GM23338 (cell line): ENCODE measurements around the gene NECTIN1. TPM values are rescaled to one million over a fixed set of nuclear protein-coding genes. Genes with fewer than 3 reads are reported as not detected.

ENCODE experiments used
- ATAC-seq: fragments of 200-7000 bp; cut with Tn5 transposase; 3 replicates; pipeline ENCODE4 v1.9.1; 2020
- DNase-seq: peaks from one replicate; pipeline ENCODE4 v3.0.0-alpha.2; 2015; ENCODE audit warnings: low spot score
- H2AFZ ChIP-seq: fragments of 200-600 bp; sonication (generic); 2 replicates; pipeline ENCODE4 v1.8.0; 2016; ENCODE audit warnings: antibody characterized with exemption, mild to moderate bottlenecking, moderate library complexity
- H3F3A ChIP-seq: fragments of 200-600 bp; sonication (generic); replicated peaks from 2 replicates; pipeline ENCODE4 v1.8.0; 2017; ENCODE audit warnings: antibody characterized with exemption, mixed run types, low read depth
- H3K27ac ChIP-seq: fragments of 200-600 bp; sonication (generic); 2 replicates; pipeline ENCODE4 v1.6.1; 2016; ENCODE audit warnings: low read depth
- H3K27me3 ChIP-seq: fragments of 200-600 bp; sonication (generic); 2 replicates; pipeline ENCODE4 v1.8.0; 2016; ENCODE audit warnings: mild to moderate bottlenecking, mixed run types, moderate library complexity; ENCODE audit not compliant: insufficient read depth
- H3K36me3 ChIP-seq: fragments of 200-600 bp; sonication (generic); 2 replicates; pipeline ENCODE4 v1.8.0; 2016; ENCODE audit warnings: mild to moderate bottlenecking; ENCODE audit not compliant: insufficient read depth
- H3K4me1 ChIP-seq: fragments of 200-600 bp; sonication (generic); 2 replicates; pipeline ENCODE4 v1.8.0; 2016; ENCODE audit warnings: mild to moderate bottlenecking, moderate library complexity; ENCODE audit not compliant: insufficient read depth
- H3K4me2 ChIP-seq: fragments of 200-600 bp; sonication (generic); 2 replicates; pipeline ENCODE4 v1.7.1; 2017; ENCODE audit warnings: mixed run types
- H3K4me3 ChIP-seq: fragments of 200-600 bp; sonication (generic); 2 replicates; pipeline ENCODE4 v1.6.1; 2016; ENCODE audit warnings: mixed run types
- H3K79me2 ChIP-seq: fragments of 200-600 bp; sonication (generic); replicated peaks from 2 replicates; pipeline ENCODE4 v1.8.0; 2017; ENCODE audit warnings: mild to moderate bottlenecking; ENCODE audit not compliant: insufficient read depth
- H3K9me2 ChIP-seq: fragments of 200-600 bp; sonication (generic); 2 replicates; pipeline ENCODE4 v1.8.0; 2017; ENCODE audit not compliant: insufficient read depth
- H4K20me1 ChIP-seq: fragments of 200-600 bp; sonication (generic); replicated peaks from 2 replicates; pipeline ENCODE4 v1.8.0; 2017; ENCODE audit warnings: mild to moderate bottlenecking; ENCODE audit not compliant: insufficient read depth
- H3K27ac Mint-ChIP-seq: 2 replicates; pipeline ENCODE4 v1.8.0; 2020; ENCODE audit warnings: inconsistent platforms, mild to moderate bottlenecking, moderate library complexity, mixed read lengths
- H3K27me3 Mint-ChIP-seq: 3 replicates; pipeline ENCODE4 v1.8.0; 2022; ENCODE audit warnings: low read depth, mild to moderate bottlenecking, moderate library complexity, mixed read lengths, inconsistent platforms; ENCODE audit not compliant: insufficient read depth, poor library complexity
- H3K36me3 Mint-ChIP-seq: 3 replicates; pipeline ENCODE4 v1.8.0; 2021; ENCODE audit warnings: low read depth, mild to moderate bottlenecking, inconsistent platforms, moderate library complexity, mixed read lengths
- H3K4me1 Mint-ChIP-seq: 3 replicates; pipeline ENCODE4 v1.8.0; 2020; ENCODE audit warnings: mild to moderate bottlenecking, inconsistent platforms, mixed read lengths
- H3K4me3 Mint-ChIP-seq: 3 replicates; pipeline ENCODE4 v1.8.0; 2021; ENCODE audit warnings: moderate library complexity, mild to moderate bottlenecking, inconsistent platforms, mixed read lengths
- H3K9me3 Mint-ChIP-seq: 3 replicates; pipeline ENCODE4 v1.8.0; 2020; ENCODE audit warnings: moderate library complexity, mild to moderate bottlenecking, inconsistent platforms, mixed read lengths
- CREB1 ChIP-seq: fragments of 250-450 bp; sonication (Bioruptor Pico); IDR thresholded peaks from 2 replicates; pipeline ENCODE4 v1.5.0; 2020; ENCODE audit warnings: low read depth, mild to moderate bottlenecking, moderate library complexity
- ETS1 ChIP-seq: IDR thresholded peaks from 2 replicates; pipeline ENCODE4 v1.6.1; 2016; ENCODE audit warnings: antibody characterized with exemption
- EZH2 ChIP-seq: fragments of 200-600 bp; sonication (generic); IDR thresholded peaks from one replicate; pipeline ENCODE4 v1.8.0; 2017; ENCODE audit warnings: antibody characterized with exemption, mild to moderate bottlenecking, low read depth; ENCODE audit not compliant: unreplicated experiment
- EZH2phosphoT487 ChIP-seq: fragments of 200-600 bp; sonication (generic); IDR thresholded peaks from one replicate; pipeline ENCODE4 v1.8.1; 2018; ENCODE audit warnings: antibody characterized with exemption; ENCODE audit not compliant: unreplicated experiment
- JUNB ChIP-seq: IDR thresholded peaks from one replicate; pipeline ENCODE4 v1.6.1; 2016; ENCODE audit warnings: antibody characterized with exemption; ENCODE audit not compliant: unreplicated experiment
- NANOG ChIP-seq: IDR thresholded peaks from 2 replicates; pipeline ENCODE4 v1.6.1; 2016; ENCODE audit warnings: antibody characterized with exemption, borderline replicate concordance
- POLR2AphosphoS5 ChIP-seq: IDR thresholded peaks from 2 replicates; pipeline ENCODE4 v1.6.1; 2016; ENCODE audit warnings: antibody characterized with exemption, low read depth
- STAT1 ChIP-seq: IDR thresholded peaks from one replicate; pipeline ENCODE4 v1.6.1; 2016; ENCODE audit warnings: antibody characterized with exemption; ENCODE audit not compliant: unreplicated experiment
- ZNF114 ChIP-seq: fragments of 250-450 bp; sonication (Bioruptor Pico); IDR thresholded peaks from 2 replicates; pipeline ENCODE4 v1.5.0; 2020; ENCODE audit warnings: mild to moderate bottlenecking, moderate library complexity
- ZNF331 ChIP-seq: fragments of 250-450 bp; sonication (Bioruptor Pico); IDR thresholded peaks from 2 replicates; pipeline ENCODE4 v1.5.0; 2020; ENCODE audit warnings: low read depth, mild to moderate bottlenecking, moderate library complexity
- polyA plus RNA-seq: library from polyadenylated mRNA; unstranded; fragments of >200 nt; fragmentation: Nextera tagmentation; extraction: Ambion mirVana; gene quantifications from 2 replicates; pipeline ENCODE4 v1.2.1, GENCODE V29; 2016
- total RNA-seq: library from RNA; depleted of rRNA; stranded (reverse); fragments of >200 nt; shearing (Covaris generic); gene quantifications from 2 replicates; pipeline ENCODE4 v1.2.3, GENCODE V29; 2014
- TF ChIP-seq, protein P1 (sequence below): IDR thresholded peaks from one replicate; pipeline ENCODE4 v1.6.1; 2018; ENCODE audit warnings: antibody characterized with exemption; ENCODE audit not compliant: unreplicated experiment
- TF ChIP-seq, protein P2 (sequence below): fragments of 250-450 bp; sonication (Bioruptor Pico); IDR thresholded peaks from 2 replicates; pipeline ENCODE4 v1.5.0; 2020; ENCODE audit warnings: mild to moderate bottlenecking, moderate library complexity
- TF ChIP-seq, protein P3 (sequence below), 2 experiments: fragments of 200-600 bp in 1 of 2; sonication (generic) in 1 of 2; conservative IDR thresholded peaks; 2 replicates each; pipeline versions ENCODE4 v1.5.1 to v1.6.1; 2016 to 2017; ENCODE audit warnings: antibody characterized with exemption in 2 of 2, low read depth in 2 of 2, mild to moderate bottlenecking in 2 of 2, moderate library complexity in 1 of 2

NECTIN1 gene
- total and polyA plus RNA-seq, 2 experiments from 2014 or later: 18.7 to 56.3 TPM

DNA sequence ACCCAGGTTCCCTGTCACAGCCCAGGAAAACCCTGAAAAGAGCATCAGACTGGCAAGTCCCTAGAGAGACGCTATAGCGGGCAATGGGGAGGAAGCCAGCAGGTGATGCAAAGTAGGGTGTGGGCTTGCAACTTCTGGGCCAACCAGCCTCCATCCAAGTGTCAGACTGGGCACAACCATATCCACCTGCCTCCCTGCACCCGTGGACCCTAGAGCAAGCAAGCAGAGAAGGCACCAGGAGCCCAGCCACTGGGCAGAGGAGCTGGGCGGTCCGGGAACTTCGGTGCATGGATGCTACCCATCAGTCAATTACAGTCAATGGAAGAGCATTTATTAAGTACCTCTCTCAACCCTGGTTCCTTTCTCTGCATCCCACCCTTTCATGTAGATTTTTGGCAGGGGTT, 2.8 kb downstream of the NECTIN1 start:
- Histone ChIP-seq H3K79me2 (peaks cover 69% of the 10 kb centered on the region), H3K36me3 (no peaks in the 10 kb centered on the region), H3K4me3 (peak overlapping the region; percentile 96), H2AFZ (no peak overlapping the region), H3K4me2 (peak overlapping the region; percentile 94), H3K27me3 (no peaks in the 10 kb centered on the region), H4K20me1 (peaks cover 35% of the 10 kb centered on the region), H3K9me2 (no peaks in the 10 kb centered on the region), H3K4me1 (peaks cover 57% of the 10 kb centered on the region), H3F3A (0 out of 2 replicates have a peak, but pooled peaks cover 4% of the 10 kb centered on the region), H3K27ac (peak overlapping the region; percentile 52)
- Mint-ChIP-seq H3K9me3 (no peaks in the 10 kb centered on the region), H3K4me3 (peak overlapping the region; percentile 98), H3K27ac (peak overlapping the region; percentile 81), H3K27me3 (peaks cover 17% of the 10 kb centered on the region), H3K36me3 (peaks cover 20% of the 10 kb centered on the region), H3K4me1 (peaks cover 64% of the 10 kb centered on the region)
- no peak for DNase-seq
- peak; percentile 2 for ATAC-seq
- TF ChIP-seq ZNF114 (CRISPR knock-in tag) (no peak), POLR2AphosphoS5 (no peak), ZNF331 (CRISPR knock-in tag) (no peak), JUNB (no peak), CREB1 (no peak), EZH2phosphoT487 (no peak), ETS1 (no peak), EZH2 (no peak), STAT1 (no peak), NANOG (no peak)
- TF ChIP-seq, protein P1, sequence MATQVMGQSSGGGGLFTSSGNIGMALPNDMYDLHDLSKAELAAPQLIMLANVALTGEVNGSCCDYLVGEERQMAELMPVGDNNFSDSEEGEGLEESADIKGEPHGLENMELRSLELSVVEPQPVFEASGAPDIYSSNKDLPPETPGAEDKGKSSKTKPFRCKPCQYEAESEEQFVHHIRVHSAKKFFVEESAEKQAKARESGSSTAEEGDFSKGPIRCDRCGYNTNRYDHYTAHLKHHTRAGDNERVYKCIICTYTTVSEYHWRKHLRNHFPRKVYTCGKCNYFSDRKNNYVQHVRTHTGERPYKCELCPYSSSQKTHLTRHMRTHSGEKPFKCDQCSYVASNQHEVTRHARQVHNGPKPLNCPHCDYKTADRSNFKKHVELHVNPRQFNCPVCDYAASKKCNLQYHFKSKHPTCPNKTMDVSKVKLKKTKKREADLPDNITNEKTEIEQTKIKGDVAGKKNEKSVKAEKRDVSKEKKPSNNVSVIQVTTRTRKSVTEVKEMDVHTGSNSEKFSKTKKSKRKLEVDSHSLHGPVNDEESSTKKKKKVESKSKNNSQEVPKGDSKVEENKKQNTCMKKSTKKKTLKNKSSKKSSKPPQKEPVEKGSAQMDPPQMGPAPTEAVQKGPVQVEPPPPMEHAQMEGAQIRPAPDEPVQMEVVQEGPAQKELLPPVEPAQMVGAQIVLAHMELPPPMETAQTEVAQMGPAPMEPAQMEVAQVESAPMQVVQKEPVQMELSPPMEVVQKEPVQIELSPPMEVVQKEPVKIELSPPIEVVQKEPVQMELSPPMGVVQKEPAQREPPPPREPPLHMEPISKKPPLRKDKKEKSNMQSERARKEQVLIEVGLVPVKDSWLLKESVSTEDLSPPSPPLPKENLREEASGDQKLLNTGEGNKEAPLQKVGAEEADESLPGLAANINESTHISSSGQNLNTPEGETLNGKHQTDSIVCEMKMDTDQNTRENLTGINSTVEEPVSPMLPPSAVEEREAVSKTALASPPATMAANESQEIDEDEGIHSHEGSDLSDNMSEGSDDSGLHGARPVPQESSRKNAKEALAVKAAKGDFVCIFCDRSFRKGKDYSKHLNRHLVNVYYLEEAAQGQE: no peak
- TF ChIP-seq, protein P2, sequence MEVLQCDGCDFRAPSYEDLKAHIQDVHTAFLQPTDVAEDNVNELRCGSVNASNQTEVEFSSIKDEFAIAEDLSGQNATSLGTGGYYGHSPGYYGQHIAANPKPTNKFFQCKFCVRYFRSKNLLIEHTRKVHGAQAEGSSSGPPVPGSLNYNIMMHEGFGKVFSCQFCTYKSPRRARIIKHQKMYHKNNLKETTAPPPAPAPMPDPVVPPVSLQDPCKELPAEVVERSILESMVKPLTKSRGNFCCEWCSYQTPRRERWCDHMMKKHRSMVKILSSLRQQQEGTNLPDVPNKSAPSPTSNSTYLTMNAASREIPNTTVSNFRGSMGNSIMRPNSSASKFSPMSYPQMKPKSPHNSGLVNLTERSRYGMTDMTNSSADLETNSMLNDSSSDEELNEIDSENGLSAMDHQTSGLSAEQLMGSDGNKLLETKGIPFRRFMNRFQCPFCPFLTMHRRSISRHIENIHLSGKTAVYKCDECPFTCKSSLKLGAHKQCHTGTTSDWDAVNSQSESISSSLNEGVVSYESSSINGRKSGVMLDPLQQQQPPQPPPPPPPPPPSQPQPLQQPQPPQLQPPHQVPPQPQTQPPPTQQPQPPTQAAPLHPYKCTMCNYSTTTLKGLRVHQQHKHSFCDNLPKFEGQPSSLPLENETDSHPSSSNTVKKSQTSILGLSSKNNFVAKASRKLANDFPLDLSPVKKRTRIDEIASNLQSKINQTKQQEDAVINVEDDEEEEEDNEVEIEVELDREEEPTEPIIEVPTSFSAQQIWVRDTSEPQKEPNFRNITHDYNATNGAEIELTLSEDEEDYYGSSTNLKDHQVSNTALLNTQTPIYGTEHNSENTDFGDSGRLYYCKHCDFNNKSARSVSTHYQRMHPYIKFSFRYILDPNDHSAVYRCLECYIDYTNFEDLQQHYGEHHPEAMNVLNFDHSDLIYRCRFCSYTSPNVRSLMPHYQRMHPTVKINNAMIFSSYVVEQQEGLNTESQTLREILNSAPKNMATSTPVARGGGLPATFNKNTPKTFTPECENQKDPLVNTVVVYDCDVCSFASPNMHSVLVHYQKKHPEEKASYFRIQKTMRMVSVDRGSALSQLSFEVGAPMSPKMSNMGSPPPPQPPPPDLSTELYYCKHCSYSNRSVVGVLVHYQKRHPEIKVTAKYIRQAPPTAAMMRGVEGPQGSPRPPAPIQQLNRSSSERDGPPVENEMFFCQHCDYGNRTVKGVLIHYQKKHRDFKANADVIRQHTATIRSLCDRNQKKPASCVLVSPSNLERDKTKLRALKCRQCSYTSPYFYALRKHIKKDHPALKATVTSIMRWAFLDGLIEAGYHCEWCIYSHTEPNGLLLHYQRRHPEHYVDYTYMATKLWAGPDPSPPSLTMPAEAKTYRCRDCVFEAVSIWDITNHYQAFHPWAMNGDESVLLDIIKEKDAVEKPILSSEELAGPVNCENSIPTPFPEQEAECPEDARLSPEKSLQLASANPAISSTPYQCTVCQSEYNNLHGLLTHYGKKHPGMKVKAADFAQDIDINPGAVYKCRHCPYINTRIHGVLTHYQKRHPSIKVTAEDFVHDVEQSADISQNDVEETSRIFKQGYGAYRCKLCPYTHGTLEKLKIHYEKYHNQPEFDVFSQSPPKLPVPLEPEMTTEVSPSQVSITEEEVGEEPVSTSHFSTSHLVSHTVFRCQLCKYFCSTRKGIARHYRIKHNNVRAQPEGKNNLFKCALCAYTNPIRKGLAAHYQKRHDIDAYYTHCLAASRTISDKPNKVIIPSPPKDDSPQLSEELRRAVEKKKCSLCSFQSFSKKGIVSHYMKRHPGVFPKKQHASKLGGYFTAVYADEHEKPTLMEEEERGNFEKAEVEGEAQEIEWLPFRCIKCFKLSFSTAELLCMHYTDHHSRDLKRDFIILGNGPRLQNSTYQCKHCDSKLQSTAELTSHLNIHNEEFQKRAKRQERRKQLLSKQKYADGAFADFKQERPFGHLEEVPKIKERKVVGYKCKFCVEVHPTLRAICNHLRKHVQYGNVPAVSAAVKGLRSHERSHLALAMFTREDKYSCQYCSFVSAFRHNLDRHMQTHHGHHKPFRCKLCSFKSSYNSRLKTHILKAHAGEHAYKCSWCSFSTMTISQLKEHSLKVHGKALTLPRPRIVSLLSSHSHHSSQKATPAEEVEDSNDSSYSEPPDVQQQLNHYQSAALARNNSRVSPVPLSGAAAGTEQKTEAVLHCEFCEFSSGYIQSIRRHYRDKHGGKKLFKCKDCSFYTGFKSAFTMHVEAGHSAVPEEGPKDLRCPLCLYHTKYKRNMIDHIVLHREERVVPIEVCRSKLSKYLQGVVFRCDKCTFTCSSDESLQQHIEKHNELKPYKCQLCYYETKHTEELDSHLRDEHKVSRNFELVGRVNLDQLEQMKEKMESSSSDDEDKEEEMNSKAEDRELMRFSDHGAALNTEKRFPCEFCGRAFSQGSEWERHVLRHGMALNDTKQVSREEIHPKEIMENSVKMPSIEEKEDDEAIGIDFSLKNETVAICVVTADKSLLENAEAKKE (CRISPR knock-in tag): no peak
- TF ChIP-seq, protein P3, sequence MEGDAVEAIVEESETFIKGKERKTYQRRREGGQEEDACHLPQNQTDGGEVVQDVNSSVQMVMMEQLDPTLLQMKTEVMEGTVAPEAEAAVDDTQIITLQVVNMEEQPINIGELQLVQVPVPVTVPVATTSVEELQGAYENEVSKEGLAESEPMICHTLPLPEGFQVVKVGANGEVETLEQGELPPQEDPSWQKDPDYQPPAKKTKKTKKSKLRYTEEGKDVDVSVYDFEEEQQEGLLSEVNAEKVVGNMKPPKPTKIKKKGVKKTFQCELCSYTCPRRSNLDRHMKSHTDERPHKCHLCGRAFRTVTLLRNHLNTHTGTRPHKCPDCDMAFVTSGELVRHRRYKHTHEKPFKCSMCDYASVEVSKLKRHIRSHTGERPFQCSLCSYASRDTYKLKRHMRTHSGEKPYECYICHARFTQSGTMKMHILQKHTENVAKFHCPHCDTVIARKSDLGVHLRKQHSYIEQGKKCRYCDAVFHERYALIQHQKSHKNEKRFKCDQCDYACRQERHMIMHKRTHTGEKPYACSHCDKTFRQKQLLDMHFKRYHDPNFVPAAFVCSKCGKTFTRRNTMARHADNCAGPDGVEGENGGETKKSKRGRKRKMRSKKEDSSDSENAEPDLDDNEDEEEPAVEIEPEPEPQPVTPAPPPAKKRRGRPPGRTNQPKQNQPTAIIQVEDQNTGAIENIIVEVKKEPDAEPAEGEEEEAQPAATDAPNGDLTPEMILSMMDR (conservative IDR thresholded peaks at IDR 0.05; ENCODE audit: low read depth in 2 of 2): no peak
